Erythroblast (primary cell): ENCODE results near the gene TXNDC8.

Experiments
- GATA1 ChIP-seq: IDR thresholded peaks from 2 replicates; pipeline ENCODE4 v1.6.1; 2011; ENCODE audit warnings: low read depth, mild to moderate bottlenecking, control low read depth, low read length, moderate library complexity
- POLR2A ChIP-seq: IDR thresholded peaks from 2 replicates; pipeline ENCODE4 v1.6.1; 2011; ENCODE audit warnings: mild to moderate bottlenecking, low read length

GRCh38 chr9:110319781-110320492 is 17.7 kb downstream of the TXNDC8 start:
- TF ChIP-seq POLR2A (no peak), GATA1 (no peak)
